Ishikawa (cell line): ENCODE measurements around the gene RANBP10.

ENCODE experiments used
- EP300 ChIP-seq: IDR thresholded peaks from 2 replicates; pipeline ENCODE4 v1.6.1; 2012; ENCODE audit warnings: borderline replicate concordance
- TEAD4 ChIP-seq: IDR thresholded peaks from 2 replicates; pipeline ENCODE4 v1.6.1; 2012
- YY1 ChIP-seq: IDR thresholded peaks from 2 replicates; pipeline ENCODE4 v1.6.1; 2012; ENCODE audit warnings: low read depth

- TF ChIP-seq EP300 (no peak), YY1 (no peak), TEAD4 (no peak)
Measured at GRCh38 chr16:67773569-67774456, 32.5 kb downstream of the RANBP10 start.
